SKM-1 treated with dmso at 0.1 percent for 144 hours (cell line): ENCODE results near the gene PODNL1.
"Not testable (repeated sequence)": the region's sequence is repeated elsewhere in the genome, so short reads cannot be mapped to it uniquely, and the experiment has no call there.

Source experiments
- DNase-seq: peaks from one replicate; lab custom pipeline; 2025; ENCODE audit not compliant: unreplicated experiment; lab: John Stamatoyannopoulos, UW

Gene PODNL1

GRCh38 chr19:13973479-13973878 is 35.3 kb upstream of the PODNL1 start:
- not testable (repeated sequence) for DNase-seq

- no peak for DNase-seq
Measured at GRCh38 chr19:13972368-13973155, 34.3 kb upstream of the PODNL1 start.

GRCh38 chr19:13971868-13972267 is 33.7 kb upstream of the PODNL1 start:
- DNase-seq, result not testable (repeated sequence)

- no peak for DNase-seq
Measured at GRCh38 chr19:13969897-13970296, 31.7 kb upstream of the PODNL1 start.

- DNase-seq, result no peak
Measured at GRCh38 chr19:13968999-13969398, 30.8 kb upstream of the PODNL1 start.

- no peak for DNase-seq
Measured at GRCh38 chr19:13968383-13968935, 30.2 kb upstream of the PODNL1 start.

GRCh38 chr19:13967206-13967605 is 29.0 kb upstream of the PODNL1 start:
- not testable (repeated sequence) for DNase-seq

GRCh38 chr19:13966684-13967128 is 28.5 kb upstream of the PODNL1 start:
- no peak for DNase-seq

- no peak for DNase-seq
Measured at GRCh38 chr19:13965926-13966683, 27.9 kb upstream of the PODNL1 start.

- DNase-seq, result no peak
Measured at GRCh38 chr19:13965377-13965896, 27.2 kb upstream of the PODNL1 start.

- no peak for DNase-seq
Measured at GRCh38 chr19:13964776-13965175, 26.6 kb upstream of the PODNL1 start.

- no peak for DNase-seq
Measured at GRCh38 chr19:13963603-13964105, 25.4 kb upstream of the PODNL1 start.

GRCh38 chr19:13962699-13963602 is 24.7 kb upstream of the PODNL1 start:
- DNase-seq, result no peak

GRCh38 chr19:13961826-13962698 is 23.8 kb upstream of the PODNL1 start:
- no peak for DNase-seq

GRCh38 chr19:13960863-13961784 is 22.9 kb upstream of the PODNL1 start:
- DNase-seq, result no peak

- no peak for DNase-seq
Measured at GRCh38 chr19:13959962-13960862, 22.0 kb upstream of the PODNL1 start.
